H9 (cell line): ENCODE data around the gene ZBTB20. TPM values are rescaled to one million over a fixed set of nuclear protein-coding genes. Genes with fewer than 3 reads are reported as not detected.

Experiments used
- DNase-seq: peaks from one replicate; pipeline ENCODE4 v3.0.0-alpha.2; 2017
- H2AFZ ChIP-seq: one replicate; pipeline ENCODE4 v1.6.1; 2013; ENCODE audit warnings: mild to moderate bottlenecking, low read length, control low read depth, moderate library complexity
- H2AK5ac ChIP-seq: 2 replicates; pipeline ENCODE4 v1.6.1; 2013; ENCODE audit warnings: low read length, control low read depth, mixed read lengths; ENCODE audit not compliant: insufficient read length
- H2BK120ac ChIP-seq: one replicate; pipeline ENCODE4 v1.6.1; 2013; ENCODE audit warnings: low read depth, mild to moderate bottlenecking, low read length, control low read depth, inconsistent platforms; ENCODE audit not compliant: poor library complexity, severe bottlenecking
- H2BK12ac ChIP-seq: 2 replicates; pipeline ENCODE4 v1.6.1; 2013; ENCODE audit warnings: low read length, control low read depth, mixed read lengths, low read depth; ENCODE audit not compliant: insufficient read length
- H2BK15ac ChIP-seq: 2 replicates; pipeline ENCODE4 v1.6.1; 2013; ENCODE audit warnings: low read depth, low read length, control low read depth
- H2BK20ac ChIP-seq: one replicate; pipeline ENCODE4 v1.6.1; 2013; ENCODE audit warnings: low read depth, mild to moderate bottlenecking, low read length, control low read depth, inconsistent platforms; ENCODE audit not compliant: poor library complexity, severe bottlenecking
- H2BK5ac ChIP-seq: 2 replicates; pipeline ENCODE4 v1.6.1; 2013; ENCODE audit warnings: low read length, control low read depth, mixed read lengths; ENCODE audit not compliant: insufficient read length
- H3K14ac ChIP-seq: 2 replicates; pipeline ENCODE4 v1.6.1; 2013; ENCODE audit warnings: low read length, control low read depth; ENCODE audit not compliant: insufficient read depth
- H3K18ac ChIP-seq: 2 replicates; pipeline ENCODE4 v1.6.1; 2013; ENCODE audit warnings: low read depth, mild to moderate bottlenecking, mixed read lengths, low read length, control low read depth; ENCODE audit not compliant: insufficient read length
- H3K23ac ChIP-seq: 2 replicates; pipeline ENCODE4 v1.6.1; 2013; ENCODE audit warnings: low read length, control low read depth, mixed read lengths, low read depth; ENCODE audit not compliant: insufficient read length
- H3K23me2 ChIP-seq: 2 replicates; pipeline ENCODE4 v1.6.1; 2013; ENCODE audit warnings: low read depth, mild to moderate bottlenecking, mixed read lengths, low read length, control low read depth; ENCODE audit not compliant: insufficient read length, poor library complexity, severe bottlenecking
- H3K27ac ChIP-seq: 2 replicates; pipeline ENCODE4 v1.5.1; 2013; ENCODE audit warnings: low read length, control low read depth, mixed read lengths, low read depth; ENCODE audit not compliant: insufficient read length
- H3K27me3 ChIP-seq: 2 replicates; pipeline ENCODE4 v1.6.1; 2013; ENCODE audit warnings: low read length, control low read depth, inconsistent platforms; ENCODE audit not compliant: insufficient read depth
- H3K4ac ChIP-seq: 2 replicates; pipeline ENCODE4 v1.6.1; 2013; ENCODE audit warnings: low read depth, mild to moderate bottlenecking, control low read depth, inconsistent platforms, low read length, moderate library complexity
- H3K4me1 ChIP-seq: 2 replicates; pipeline ENCODE4 v1.6.1; 2013; ENCODE audit warnings: low read length, control low read depth, inconsistent platforms; ENCODE audit not compliant: insufficient read depth
- H3K4me2 ChIP-seq: 2 replicates; pipeline ENCODE4 v1.6.1; 2013; ENCODE audit warnings: low read length, control low read depth, mixed read lengths; ENCODE audit not compliant: insufficient read length, insufficient read depth
- H3K56ac ChIP-seq: 2 replicates; pipeline ENCODE4 v1.6.1; 2013; ENCODE audit warnings: low read depth, mild to moderate bottlenecking, mixed read lengths, low read length, control low read depth; ENCODE audit not compliant: insufficient read length
- H3K79me1 ChIP-seq: 2 replicates; pipeline ENCODE4 v1.6.1; 2013; ENCODE audit warnings: low read depth, mild to moderate bottlenecking, moderate library complexity, low read length, control low read depth, inconsistent platforms; ENCODE audit not compliant: insufficient read depth, poor library complexity, severe bottlenecking
- H3K79me2 ChIP-seq: 2 replicates; pipeline ENCODE4 v1.6.1; 2013; ENCODE audit warnings: low read length, control low read depth, inconsistent platforms; ENCODE audit not compliant: insufficient read depth
- H3K9ac ChIP-seq: 2 replicates; pipeline ENCODE4 v1.6.1; 2013; ENCODE audit warnings: low read length, control low read depth, mixed read lengths; ENCODE audit not compliant: insufficient read length; ENCODE audit errors: extremely low read depth
- H3K9me3 ChIP-seq: one replicate; pipeline ENCODE4 v1.6.1; 2013; ENCODE audit warnings: low read depth, low read length, inconsistent platforms; ENCODE audit not compliant: control insufficient read depth
- H3T11ph ChIP-seq: one replicate; pipeline ENCODE4 v1.6.1; 2013; ENCODE audit warnings: mild to moderate bottlenecking, low read length, control low read depth, inconsistent platforms
- H4K20me1 ChIP-seq: one replicate; pipeline ENCODE4 v1.6.1; 2013; ENCODE audit not compliant: control insufficient read depth, insufficient read length, insufficient read depth
- H4K5ac ChIP-seq: 2 replicates; pipeline ENCODE4 v1.6.1; 2013; ENCODE audit warnings: low read depth, mild to moderate bottlenecking, mixed read lengths, low read length, control low read depth; ENCODE audit not compliant: insufficient read length
- H4K8ac ChIP-seq: replicated peaks from 2 replicates; pipeline ENCODE4 v1.6.1; 2013; ENCODE audit warnings: low read length, control low read depth, mixed read lengths, low read depth; ENCODE audit not compliant: insufficient read length
- H4K91ac ChIP-seq: 2 replicates; pipeline ENCODE4 v1.6.1; 2013; ENCODE audit warnings: low read depth, mild to moderate bottlenecking, moderate library complexity, mixed read lengths, low read length, control low read depth; ENCODE audit not compliant: insufficient read length
- H3K27ac Mint-ChIP-seq, 3 experiments: 2 replicates in 2 of 3; 3 replicates in 1 of 3; pipeline ENCODE4 v1.8.0; 2020 to 2021; ENCODE audit warnings: mixed read lengths in 3 of 3, mild to moderate bottlenecking in 1 of 3, moderate library complexity in 1 of 3
- H3K27me3 Mint-ChIP-seq: 2 replicates; pipeline ENCODE4 v1.8.0; 2021; ENCODE audit warnings: low read depth, mild to moderate bottlenecking, moderate library complexity, mixed read lengths
- H3K36me3 Mint-ChIP-seq, 3 experiments: 2 replicates in 2 of 3; 3 replicates in 1 of 3; pipeline ENCODE4 v1.8.0; 2020 to 2021; ENCODE audit warnings: low read depth in 3 of 3, mixed read lengths in 3 of 3; ENCODE audit not compliant: insufficient read depth in 1 of 3
- H3K4me1 Mint-ChIP-seq, 2 experiments: 2 replicates each; pipeline ENCODE4 v1.8.0; 2020; ENCODE audit warnings: mixed read lengths in 2 of 2
- H3K4me3 Mint-ChIP-seq, 2 experiments: 2 replicates in 1 of 2; 3 replicates in 1 of 2; pipeline ENCODE4 v1.8.0; 2020 to 2021; ENCODE audit warnings: mild to moderate bottlenecking in 2 of 2, mixed read lengths in 2 of 2, moderate library complexity in 1 of 2
- H3K9me3 Mint-ChIP-seq, 2 experiments: 2 replicates in 1 of 2; 3 replicates in 1 of 2; pipeline ENCODE4 v1.8.0; 2020; ENCODE audit warnings: mild to moderate bottlenecking in 2 of 2, mixed read lengths in 2 of 2, moderate library complexity in 1 of 2
- total RNA-seq: library from RNA; stranded (reverse); gene quantifications from 2 replicates; pipeline ENCODE4 v1.2.1, GENCODE V29; 2021
- TF ChIP-seq, protein P1 (sequence below): fragments of 200-600 bp; sonication (generic); conservative IDR thresholded peaks from 3 replicates; pipeline ENCODE4 v1.8.0; 2021; ENCODE audit warnings: antibody characterized with exemption, mild to moderate bottlenecking

The ZBTB20 gene
- total RNA-seq, 1 experiment from 2014 or later: 0.70 TPM

DNA sequence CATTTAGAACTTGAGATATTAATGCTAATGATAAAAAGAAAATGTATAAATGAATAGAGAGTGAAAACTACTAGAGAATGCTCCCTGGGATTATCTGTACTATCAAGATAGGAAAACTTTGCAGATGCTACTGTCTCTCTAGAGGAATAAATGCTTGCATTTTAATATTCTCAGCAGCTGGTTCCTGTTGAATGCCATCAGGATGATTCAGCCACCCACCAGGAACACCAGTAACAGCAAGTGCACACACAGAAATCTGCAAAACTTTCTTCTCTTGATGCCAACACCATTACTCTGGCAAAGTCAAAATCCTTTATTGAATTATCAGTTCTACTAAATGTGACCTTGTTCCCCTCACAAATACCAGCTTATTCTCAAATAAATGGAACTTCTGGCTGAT, 704.8 kb downstream of the ZBTB20 start:
- no peak overlapping the region for H2AFZ ChIP-seq
- no peak overlapping the region for H3K56ac ChIP-seq
- H3K4me2 ChIP-seq: no peak overlapping the region
- TF ChIP-seq, protein P1, sequence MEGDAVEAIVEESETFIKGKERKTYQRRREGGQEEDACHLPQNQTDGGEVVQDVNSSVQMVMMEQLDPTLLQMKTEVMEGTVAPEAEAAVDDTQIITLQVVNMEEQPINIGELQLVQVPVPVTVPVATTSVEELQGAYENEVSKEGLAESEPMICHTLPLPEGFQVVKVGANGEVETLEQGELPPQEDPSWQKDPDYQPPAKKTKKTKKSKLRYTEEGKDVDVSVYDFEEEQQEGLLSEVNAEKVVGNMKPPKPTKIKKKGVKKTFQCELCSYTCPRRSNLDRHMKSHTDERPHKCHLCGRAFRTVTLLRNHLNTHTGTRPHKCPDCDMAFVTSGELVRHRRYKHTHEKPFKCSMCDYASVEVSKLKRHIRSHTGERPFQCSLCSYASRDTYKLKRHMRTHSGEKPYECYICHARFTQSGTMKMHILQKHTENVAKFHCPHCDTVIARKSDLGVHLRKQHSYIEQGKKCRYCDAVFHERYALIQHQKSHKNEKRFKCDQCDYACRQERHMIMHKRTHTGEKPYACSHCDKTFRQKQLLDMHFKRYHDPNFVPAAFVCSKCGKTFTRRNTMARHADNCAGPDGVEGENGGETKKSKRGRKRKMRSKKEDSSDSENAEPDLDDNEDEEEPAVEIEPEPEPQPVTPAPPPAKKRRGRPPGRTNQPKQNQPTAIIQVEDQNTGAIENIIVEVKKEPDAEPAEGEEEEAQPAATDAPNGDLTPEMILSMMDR: no peak
- no peak overlapping the region for H3K27ac ChIP-seq
- H3K4me1 Mint-ChIP-seq: peaks cover 5 to 6% of the 10 kb centered on the region in 2 experiments; a peak in 1 of 4 replicates
- no peak overlapping the region for H2BK12ac ChIP-seq
- H3K79me2 ChIP-seq: no peaks in the 10 kb centered on the region
- no peak overlapping the region for H2BK120ac ChIP-seq
- H3K27me3 ChIP-seq: no peaks in the 10 kb centered on the region
- no peak overlapping the region for H3K4me3 Mint-ChIP-seq
- H3K14ac ChIP-seq: no peak overlapping the region
- H3K4ac ChIP-seq: no peak overlapping the region
- DNase-seq: no peak
- H3K18ac ChIP-seq: no peak overlapping the region
- no peaks in the 10 kb centered on the region for H3K4me1 ChIP-seq
- no peak overlapping the region for H4K91ac ChIP-seq
- H2AK5ac ChIP-seq: no peak overlapping the region
- H2BK20ac ChIP-seq: no peak overlapping the region
- no peaks in the 10 kb centered on the region for H3K9me3 ChIP-seq
- no peaks in the 10 kb centered on the region for H3K79me1 ChIP-seq
- H4K5ac ChIP-seq: no peak overlapping the region
- no peaks in the 10 kb centered on the region for H3K9me3 Mint-ChIP-seq
- no peak overlapping the region for H3K23ac ChIP-seq
- H4K20me1 ChIP-seq: no peaks in the 10 kb centered on the region
- H3K27ac Mint-ChIP-seq: no peak overlapping the region
- no peak overlapping the region for H2BK5ac ChIP-seq
- H3K23me2 ChIP-seq: no peaks in the 10 kb centered on the region
- no peak overlapping the region for H3K9ac ChIP-seq
- no peak overlapping the region for H4K8ac ChIP-seq
- H3K27me3 Mint-ChIP-seq: no peaks in the 10 kb centered on the region
- no peak overlapping the region for H3T11ph ChIP-seq
- no peaks in the 10 kb centered on the region for H3K36me3 Mint-ChIP-seq
- H2BK15ac ChIP-seq: no peak overlapping the region
